SKM-1 treated with dmso at 0.1 percent for 144 hours (cell line): ENCODE measurements around the gene STX16.

Experiments
- DNase-seq: peaks from one replicate; lab custom pipeline; 2025; ENCODE audit not compliant: unreplicated experiment; lab: John Stamatoyannopoulos, UW

The STX16 gene

DNA sequence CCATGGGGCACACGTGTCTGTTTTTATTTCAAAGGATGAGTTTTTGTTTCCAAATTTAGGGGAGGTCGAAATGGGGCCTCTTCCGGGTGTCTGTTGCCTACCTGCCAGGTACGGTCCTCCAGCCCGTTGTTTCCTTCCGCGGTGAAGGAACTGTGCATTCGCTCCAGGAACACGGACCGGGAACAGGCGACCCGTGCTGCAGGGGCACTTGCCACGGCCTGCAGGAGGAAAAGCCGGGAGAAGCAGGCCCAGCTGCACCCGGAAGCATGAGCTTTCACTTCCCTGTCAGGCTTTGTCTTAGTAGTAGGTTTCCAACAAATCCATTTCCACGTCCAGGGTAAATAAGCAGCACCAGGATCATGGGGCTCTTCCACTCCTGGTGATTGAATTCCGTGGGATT, 24.6 kb downstream of the STX16 start:
- no peak for DNase-seq

DNA sequence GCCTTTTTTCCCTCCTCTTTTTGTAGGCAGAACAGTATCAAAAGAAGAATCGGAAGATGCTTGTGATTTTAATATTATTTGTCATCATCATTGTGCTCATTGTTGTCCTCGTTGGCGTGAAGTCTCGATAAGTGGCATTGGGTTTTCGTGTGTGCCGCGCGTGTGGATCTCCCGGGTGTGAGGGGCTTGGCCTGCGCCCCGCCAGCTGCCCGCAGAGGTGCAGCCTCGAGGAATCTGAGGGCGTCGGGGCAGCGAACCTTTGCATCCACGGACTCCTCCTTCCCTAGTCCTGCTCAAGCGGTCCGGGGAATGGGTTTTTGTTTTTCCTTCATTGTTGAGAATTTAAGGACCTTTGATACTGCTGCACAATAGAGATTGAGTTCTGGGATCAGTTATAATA, 25.1 kb downstream of the STX16 start:
- DNase-seq, result no peak

GRCh38 chr20:58677079-58677604, 26.1 kb downstream of the STX16 start:
- no peak for DNase-seq

DNA sequence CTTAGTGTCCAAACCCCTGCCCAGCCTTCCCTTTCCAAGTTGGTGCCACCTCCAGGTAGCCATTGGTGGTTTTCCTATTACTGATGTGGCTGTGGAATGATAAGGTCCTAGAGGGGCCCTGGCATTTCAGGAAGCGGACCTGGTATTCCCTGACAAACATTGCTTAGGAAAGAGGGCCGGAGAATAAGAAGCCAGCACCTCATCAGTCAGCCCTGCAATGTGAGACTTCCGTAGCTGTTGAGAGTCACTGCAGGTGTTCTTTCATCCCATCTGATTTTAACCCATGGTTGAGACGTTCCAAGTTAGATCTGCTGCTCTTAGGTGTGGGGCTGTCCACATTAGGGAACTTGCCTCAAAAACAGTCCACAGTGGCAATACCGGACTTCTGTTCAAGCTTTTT, 26.7 kb downstream of the STX16 start:
- no peak for DNase-seq

DNA sequence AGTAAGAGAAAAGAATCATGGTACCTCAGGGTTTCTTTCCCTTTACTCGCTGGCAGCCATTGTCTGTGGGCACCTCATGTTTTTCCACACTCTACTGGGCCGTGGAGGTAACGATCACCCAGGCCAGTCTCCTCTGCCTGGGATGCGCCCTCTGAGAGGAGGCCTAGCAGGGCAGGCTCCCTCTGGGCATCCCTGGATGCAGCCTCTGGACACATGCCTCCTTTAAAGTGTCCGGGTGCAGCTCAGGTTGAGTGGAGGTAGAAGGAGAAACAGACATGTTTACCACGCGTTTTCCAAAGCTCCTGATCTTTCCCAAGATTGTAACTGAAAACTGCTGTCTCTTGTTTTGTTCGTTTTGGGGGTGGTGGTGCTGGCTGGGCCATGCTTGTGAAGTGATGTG, 27.7 kb downstream of the STX16 start:
- DNase-seq, result no peak

DNA sequence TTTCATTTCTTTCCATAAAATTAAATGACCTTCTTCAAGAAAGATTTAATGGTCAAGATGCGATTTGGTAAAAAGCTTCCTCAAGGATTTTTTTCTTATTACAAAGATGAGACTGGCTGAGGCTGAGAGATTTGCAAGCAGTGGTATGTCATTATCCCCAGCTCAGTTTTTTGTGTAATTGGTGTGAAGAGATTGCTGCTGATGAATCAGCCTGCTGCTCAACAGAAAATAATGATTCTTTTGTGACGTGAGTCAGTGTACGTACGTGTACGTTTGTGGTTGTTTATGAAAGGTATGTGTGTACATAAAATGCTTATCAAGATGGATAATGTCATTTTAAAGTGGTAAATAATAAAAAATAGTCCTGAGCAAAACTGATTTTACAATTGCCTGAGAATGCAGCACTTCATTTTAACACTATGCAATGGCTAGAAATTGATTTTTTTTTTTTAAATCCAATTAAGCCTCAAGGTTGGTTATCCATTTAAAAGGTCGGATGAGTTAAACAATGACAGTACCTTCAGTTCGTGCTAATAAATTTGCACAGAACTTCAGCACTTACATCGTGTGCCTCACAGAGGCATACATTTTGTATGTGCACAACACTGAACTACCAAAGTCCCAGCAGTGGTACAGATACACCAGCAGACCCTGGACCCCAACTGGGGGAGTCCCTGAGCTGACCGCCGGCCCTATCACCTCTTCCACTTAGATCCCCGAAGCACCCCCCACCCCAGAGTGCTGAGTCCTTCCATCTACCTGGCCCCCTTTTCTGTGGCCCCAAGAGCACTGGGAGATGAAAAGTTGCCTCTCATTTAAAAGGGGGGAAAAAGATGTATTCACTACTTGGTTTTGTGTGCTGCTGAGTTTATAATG, 31.8 kb downstream of the STX16 start:
- DNase-seq, result no peak

DNA sequence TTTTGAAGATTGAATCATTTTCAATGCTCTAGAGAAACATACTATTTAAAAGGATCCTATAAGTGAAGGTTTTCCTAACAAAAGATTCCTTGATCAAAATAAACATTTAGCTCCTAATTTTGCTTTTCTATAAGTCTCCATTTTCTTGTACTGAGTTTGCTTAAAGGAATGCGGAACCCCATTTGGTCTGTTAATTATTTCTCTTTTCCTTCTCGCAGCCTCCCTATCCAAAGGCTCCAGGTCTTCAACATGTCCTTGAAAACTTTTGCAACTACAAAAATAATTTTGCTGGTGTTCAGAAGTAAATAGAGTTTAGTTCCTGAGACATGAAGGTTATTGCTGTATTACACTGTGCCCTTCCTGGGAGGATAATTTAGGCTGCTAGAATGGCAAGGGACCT, 33.2 kb downstream of the STX16 start:
- DNase-seq, result no peak

GRCh38 chr20:58685988-58686387, 34.9 kb downstream of the STX16 start:
- no peak for DNase-seq

GRCh38 chr20:58688414-58688813, 37.3 kb downstream of the STX16 start:
- DNase-seq, result no peak

GRCh38 chr20:58688840-58689239, 37.8 kb downstream of the STX16 start:
- no peak for DNase-seq

DNA sequence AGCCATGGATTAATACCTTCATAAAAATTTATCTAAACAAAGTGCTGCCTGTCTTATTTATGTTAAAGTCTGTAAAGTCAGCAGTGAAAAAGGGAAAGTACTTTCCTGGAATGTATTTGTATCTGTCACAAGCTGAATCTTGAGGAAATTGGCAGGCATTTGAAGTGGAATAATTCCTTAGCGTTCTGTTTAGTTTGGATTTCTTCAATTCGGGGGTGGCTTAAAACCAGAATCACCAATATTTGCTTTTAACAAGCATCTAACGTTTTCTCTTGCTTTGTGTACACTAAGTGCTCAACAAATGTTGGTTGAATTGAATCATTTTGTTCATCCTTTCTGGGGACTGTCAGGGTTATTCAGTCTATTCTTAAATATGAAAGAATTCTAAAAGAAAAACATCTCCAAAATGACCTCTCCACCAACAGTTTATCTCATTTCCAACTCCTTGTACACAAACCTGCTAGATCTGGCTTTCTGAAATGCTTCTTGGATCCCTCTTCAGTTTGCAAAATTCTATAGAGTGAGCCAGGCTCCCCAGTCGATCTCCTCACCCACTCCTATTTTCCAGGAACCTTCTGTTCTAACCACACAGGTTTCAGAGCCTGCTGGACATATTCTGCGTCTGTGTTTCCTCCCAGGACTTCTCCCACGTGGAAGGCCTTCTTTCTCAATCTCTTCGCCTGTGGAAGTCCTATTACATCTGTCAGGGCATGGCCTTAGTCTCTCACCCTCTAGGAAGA, 39.5 kb downstream of the STX16 start:
- DNase-seq, result no peak

- DNase-seq, result peak; percentile 96
Observed at GRCh38 chr20:58691773-58692578, 40.9 kb downstream of the STX16 start.

- peak; percentile 68 for DNase-seq
Observed at GRCh38 chr20:58692579-58693225, 41.6 kb downstream of the STX16 start, which contains the start of gene NPEPL1. Gene NPEPL1, plus strand, starts transcription at chr20:58692800. Its CDS starts 101 bp downstream, at chr20:58692901.

- DNase-seq, result no peak
Observed at GRCh38 chr20:58693226-58694006, 42.3 kb downstream of the STX16 start.

GRCh38 chr20:58694241-58695083, 43.4 kb downstream of the STX16 start:
- DNase-seq, result no peak

DNA sequence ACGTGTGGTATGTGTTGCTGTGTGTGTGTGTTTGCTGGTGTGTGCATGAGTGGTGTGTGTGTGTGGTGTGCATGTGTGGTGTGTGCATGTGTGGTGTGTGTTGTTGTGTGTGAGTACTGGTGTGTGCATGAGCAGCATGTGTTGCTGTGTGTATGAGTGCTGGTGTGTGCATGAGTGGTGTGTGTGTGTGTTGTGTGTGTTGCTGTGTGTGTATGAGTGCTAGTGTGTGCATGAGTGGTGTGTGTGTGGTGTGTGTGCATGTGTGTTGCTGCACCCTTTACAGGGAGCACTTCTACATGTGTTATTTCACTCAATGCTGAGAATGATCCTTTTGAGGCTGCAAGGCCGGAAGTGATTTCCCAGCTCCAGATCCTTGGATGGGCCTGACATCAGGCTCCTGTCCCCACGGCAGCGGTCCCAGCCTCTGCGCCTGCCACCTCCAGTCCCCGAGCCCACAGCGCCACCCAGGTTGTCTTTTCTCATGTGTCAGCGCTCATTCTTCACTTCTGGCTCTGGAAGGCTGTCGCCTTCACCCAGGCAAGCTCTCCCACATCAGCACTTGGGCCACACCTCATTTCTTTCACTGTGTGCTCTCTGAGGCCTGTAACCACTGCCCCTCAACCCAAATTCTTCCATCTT, 44.1 kb downstream of the STX16 start:
- DNase-seq, result no peak

GRCh38 chr20:58695895-58696375, 44.9 kb downstream of the STX16 start:
- no peak for DNase-seq

GRCh38 chr20:58696411-58696961, 45.4 kb downstream of the STX16 start:
- DNase-seq, result no peak
